Omental fat pad (tissue), 4 donors: ENCODE measurements around the gene NOL11. TPM values are rescaled to one million over a fixed set of nuclear protein-coding genes. Genes with fewer than 3 reads are reported as not detected.

Experiments used
- ATAC-seq: fragments of 150-250 bp; one replicate; pipeline ENCODE4 v1.9.1; 2016; ENCODE audit warnings: mild to moderate bottlenecking, moderate library complexity; ENCODE audit not compliant: low FRiP score
- DNase-seq: peaks from one replicate; pipeline ENCODE4 v3.0.0-alpha.2; 2019; ENCODE audit warnings: low spot score
- total RNA-seq, 4 donors: library from RNA; depleted of rRNA; stranded (reverse); fragments of >200 nt; gene quantifications; one replicate each; pipeline ENCODE4 v1.1.0, GENCODE V29; 2016
- TF ChIP-seq, protein P1 (sequence below), 3 donors: fragments of 450-650 bp; IDR thresholded peaks; one replicate each; pipeline ENCODE4 v1.5.1; 2016 to 2017; ENCODE audit warnings: antibody characterized with exemption in 3 of 3, mild to moderate bottlenecking in 3 of 3, moderate library complexity in 2 of 3

NOL11 gene
- total RNA-seq, 4 donors from 2014 or later = 22.1 to 44.2 (median 28.2) TPM

DNA sequence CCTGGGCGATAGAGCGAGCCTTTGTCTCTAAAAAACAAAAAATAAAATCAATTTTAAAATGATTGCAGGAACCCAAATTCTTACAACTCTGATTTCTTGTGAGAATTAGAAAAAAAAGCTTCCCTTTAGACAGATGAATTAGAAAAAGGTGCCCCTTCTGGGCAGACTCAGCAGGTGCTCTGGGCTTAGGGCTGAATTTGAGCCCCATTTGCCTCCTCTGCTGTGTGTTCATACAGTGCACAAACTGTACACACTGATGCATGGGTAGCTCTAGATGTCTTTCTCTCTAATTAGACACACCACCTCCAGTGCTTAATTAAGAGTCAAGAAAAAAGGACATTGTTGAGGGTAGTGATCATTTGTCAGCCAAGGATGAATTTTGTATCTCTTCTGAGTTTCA, 38.5 kb upstream of the NOL11 start:
- ATAC-seq (no peak), DNase-seq (no peak)
- TF ChIP-seq, protein P1, sequence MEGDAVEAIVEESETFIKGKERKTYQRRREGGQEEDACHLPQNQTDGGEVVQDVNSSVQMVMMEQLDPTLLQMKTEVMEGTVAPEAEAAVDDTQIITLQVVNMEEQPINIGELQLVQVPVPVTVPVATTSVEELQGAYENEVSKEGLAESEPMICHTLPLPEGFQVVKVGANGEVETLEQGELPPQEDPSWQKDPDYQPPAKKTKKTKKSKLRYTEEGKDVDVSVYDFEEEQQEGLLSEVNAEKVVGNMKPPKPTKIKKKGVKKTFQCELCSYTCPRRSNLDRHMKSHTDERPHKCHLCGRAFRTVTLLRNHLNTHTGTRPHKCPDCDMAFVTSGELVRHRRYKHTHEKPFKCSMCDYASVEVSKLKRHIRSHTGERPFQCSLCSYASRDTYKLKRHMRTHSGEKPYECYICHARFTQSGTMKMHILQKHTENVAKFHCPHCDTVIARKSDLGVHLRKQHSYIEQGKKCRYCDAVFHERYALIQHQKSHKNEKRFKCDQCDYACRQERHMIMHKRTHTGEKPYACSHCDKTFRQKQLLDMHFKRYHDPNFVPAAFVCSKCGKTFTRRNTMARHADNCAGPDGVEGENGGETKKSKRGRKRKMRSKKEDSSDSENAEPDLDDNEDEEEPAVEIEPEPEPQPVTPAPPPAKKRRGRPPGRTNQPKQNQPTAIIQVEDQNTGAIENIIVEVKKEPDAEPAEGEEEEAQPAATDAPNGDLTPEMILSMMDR (IDR thresholded peaks at IDR 0.05) = no peak

DNA sequence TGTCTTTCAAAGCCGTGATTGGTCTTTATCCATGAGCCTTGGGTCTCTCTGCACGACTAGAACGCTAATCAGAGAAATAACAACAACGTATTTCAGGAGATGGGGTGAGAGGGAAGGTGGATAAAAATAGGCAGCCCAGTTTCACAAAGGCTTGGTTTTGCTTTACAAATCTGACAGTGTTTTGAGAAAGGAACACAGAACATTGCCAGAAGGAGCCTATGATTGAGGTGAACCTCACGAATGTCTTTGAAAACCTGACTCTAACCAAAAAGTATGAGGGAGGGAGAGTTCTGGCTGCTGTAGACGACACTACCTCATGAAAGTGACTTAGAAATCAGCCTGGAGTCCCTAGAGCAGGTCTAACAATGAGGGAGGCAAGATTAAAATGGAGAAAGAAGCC, 38.0 kb upstream of the NOL11 start:
- DNase-seq (no peak), ATAC-seq (no peak)
- TF ChIP-seq, protein P1 (IDR thresholded peaks at IDR 0.05) = no peak

DNA sequence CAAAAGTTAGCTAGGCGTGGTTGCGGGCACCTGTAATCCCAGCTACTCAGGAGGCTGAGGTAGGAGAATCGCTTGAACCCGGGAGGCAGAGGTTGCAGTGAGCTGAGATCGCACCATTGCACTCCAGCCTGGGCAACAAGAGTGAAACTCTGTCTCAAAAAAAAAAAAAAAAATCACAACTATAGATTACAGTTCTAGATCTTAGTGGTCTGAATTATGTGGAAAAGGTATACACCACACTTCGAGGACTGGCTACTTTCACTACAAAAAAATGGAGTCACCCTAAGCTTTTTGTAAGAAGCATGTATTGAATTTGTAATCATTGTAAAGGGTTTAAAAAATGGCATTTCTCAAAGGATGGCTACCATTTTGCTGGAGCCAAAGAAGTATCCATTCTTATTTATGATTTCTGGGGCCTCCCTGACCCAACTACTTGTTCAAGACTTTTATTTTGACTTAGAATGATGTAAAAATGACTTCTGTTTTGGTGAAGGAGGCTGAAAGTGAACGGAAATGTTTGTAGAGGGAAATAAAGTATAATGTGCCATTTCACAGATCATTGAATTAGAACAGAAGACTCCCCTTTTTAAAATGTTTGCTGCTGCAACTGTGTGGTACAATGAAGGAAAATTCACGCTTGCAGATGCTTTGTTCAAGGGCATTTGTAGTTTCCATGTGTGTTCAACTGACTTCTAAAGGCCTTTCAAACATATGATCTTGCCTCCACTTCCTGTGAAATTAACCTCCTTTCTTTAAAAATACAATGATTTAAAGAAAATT, 37.1 kb upstream of the NOL11 start:
- TF ChIP-seq, protein P1 (IDR thresholded peaks at IDR 0.05) = no peak
- DNase-seq = no peak
- no peak for ATAC-seq

DNA sequence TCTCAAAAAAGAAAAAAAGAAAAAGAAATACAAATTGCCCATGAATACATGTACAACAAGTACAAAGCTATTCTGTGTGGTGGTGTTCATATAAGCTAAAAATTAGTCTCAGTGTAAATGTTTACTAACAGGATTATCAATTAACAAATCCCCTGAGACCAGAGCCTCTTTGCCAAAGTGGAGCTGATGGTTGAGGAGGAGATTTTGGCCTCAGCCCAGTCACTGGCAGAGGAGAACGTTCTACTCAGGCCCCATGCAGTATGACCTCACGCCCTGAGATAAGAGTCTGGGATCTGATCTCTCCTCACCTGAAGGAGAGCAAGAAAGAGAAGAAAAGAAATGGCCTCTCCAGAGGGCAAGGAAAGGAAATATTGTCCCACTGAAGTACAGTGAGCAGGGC, 35.5 kb upstream of the NOL11 start:
- ATAC-seq = no peak
- DNase-seq = no peak
- TF ChIP-seq, protein P1 (IDR thresholded peaks at IDR 0.05) = no peak

DNA sequence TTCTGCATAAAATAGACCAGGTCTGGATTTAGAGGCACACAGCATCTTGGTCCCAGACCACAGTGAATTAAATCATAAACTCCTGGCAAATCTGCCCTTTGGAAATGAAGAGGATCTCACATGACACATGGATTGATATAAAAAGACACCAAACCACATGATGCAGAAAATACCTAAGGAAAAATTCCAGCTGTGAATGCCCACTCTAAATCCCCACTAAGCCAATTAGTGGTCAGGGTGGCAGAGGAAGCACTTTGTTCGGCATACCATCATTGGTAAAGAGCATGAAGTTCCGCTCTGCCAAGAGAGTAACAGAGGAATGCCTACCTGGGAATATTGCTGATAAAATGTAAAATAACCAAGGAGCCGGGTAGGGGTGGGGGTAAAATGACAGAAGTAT, 32.4 kb upstream of the NOL11 start:
- no peak for DNase-seq
- ATAC-seq = no peak
- TF ChIP-seq, protein P1 (IDR thresholded peaks at IDR 0.05) = no peak

DNA sequence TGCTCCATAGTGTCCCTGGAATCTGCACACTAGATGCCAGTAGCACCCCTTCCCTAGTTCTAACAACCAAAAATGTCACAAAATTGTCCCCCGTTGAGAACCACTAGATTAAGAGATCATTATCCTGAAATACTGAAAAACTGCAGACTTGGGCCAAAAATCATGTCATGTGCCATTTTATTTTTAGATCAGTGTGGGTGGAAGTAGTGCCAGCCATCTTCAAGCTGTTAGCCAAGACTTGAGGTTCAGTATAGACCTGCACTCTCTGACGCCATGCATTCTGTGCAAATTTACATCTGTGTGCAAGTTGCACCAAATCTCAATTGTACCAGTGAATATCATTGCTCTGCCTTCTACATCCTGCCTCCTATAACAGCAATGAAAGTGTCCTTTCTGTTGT, 31.5 kb upstream of the NOL11 start:
- TF ChIP-seq, protein P1 (IDR thresholded peaks at IDR 0.05) = no peak
- ATAC-seq = no peak

DNA sequence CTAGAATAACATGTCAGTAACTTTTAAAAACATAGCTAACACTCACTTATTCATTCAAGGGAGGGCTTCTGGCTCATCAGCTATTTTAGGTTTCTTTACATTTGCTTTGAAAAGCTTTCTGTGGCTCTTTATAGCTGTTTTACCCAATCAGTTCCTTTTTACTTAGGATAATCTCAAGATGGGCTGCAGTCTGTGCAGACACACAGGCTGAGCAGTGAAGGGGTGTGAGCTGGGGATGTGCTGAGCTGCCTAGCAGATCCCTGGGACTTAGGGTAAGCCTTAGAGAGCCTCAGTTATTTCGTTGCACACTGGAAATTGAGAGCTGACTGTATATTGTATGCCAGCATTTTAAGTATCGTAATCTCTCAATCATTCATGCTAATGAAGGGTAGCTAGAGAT, 30.2 kb upstream of the NOL11 start:
- ATAC-seq (no peak), DNase-seq (no peak)
- TF ChIP-seq, protein P1 (IDR thresholded peaks at IDR 0.05) = no peak

More for the DNA sequence above, 31.5 kb upstream of the NOL11 start:
- DNase-seq = no peak
